Embryonic facial prominence (tissue), 1 donor: Measurements from ENCODE around the gene STK11IP.

Experiments used
- DNase-seq: peaks from one replicate; pipeline ENCODE4 v3.0.0-alpha.2; 2016; ENCODE audit errors: extremely low spot score

Gene STK11IP, protein sequence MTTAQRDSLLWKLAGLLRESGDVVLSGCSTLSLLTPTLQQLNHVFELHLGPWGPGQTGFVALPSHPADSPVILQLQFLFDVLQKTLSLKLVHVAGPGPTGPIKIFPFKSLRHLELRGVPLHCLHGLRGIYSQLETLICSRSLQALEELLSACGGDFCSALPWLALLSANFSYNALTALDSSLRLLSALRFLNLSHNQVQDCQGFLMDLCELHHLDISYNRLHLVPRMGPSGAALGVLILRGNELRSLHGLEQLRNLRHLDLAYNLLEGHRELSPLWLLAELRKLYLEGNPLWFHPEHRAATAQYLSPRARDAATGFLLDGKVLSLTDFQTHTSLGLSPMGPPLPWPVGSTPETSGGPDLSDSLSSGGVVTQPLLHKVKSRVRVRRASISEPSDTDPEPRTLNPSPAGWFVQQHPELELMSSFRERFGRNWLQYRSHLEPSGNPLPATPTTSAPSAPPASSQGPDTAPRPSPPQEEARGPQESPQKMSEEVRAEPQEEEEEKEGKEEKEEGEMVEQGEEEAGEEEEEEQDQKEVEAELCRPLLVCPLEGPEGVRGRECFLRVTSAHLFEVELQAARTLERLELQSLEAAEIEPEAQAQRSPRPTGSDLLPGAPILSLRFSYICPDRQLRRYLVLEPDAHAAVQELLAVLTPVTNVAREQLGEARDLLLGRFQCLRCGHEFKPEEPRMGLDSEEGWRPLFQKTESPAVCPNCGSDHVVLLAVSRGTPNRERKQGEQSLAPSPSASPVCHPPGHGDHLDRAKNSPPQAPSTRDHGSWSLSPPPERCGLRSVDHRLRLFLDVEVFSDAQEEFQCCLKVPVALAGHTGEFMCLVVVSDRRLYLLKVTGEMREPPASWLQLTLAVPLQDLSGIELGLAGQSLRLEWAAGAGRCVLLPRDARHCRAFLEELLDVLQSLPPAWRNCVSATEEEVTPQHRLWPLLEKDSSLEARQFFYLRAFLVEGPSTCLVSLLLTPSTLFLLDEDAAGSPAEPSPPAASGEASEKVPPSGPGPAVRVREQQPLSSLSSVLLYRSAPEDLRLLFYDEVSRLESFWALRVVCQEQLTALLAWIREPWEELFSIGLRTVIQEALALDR

DNA sequence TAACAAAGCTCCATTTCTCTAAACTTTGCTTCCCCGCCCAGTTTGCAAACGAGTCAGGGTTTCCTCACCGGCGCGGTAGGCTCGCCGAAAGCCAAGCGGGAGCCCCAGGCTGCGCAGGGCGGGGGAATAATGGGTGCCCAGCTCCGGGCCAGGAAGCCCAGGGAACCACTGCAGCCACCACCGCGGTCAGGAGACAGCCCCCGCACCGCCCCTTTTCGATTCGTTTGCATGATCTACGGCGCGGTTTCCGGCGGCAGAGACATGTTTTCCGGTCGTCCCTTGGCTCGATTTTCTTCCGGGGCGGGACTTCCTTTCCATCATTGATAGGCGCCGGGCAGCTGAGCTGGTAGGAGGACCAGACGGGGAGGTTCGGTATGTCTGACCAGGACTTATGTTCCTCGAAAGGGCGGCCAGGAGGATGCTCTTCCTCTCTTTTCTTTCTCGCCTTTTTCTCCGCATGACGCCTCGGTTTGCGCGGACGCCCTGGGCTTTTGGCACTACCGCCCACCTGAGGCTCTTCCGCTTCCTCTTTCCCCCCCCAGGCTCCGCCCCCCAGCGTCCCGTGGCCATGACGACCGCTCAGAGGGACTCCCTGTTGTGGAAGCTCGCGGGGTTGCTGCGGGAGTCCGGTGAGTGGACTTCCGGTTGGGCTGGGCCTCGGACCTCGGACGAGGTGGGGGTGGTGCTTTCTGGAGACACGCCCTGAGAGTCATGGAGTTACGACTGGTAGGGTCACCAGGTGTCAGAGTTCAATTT is at the start of gene STK11IP:
Gene STK11IP, plus strand, starts transcription at position 306 of the 756 bp plus-strand sequence. Its CDS starts 263 bp downstream, at position 569.
- peak; percentile 88 for DNase-seq

DNA sequence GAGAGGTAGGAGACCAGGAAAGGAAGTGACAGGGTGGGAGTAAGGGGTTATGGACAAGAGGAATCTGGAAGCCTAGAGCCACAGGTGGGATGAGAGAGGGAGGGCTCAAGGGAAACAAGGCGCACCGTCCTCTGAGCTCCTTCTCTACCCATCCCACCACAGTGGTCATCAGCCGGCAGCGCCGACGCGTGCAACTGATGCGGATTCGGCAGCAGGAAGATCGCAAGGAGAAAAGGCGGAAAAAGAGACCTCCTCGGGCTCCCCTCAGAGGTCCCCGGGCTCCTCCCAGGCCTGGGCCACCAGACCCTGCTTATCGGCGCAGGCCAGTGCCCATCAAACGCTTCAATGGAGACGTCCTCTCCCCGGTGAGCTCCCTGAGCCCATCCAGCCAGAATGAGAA is 48.7 kb upstream of the STK11IP start:
- DNase-seq: no peak

DNA sequence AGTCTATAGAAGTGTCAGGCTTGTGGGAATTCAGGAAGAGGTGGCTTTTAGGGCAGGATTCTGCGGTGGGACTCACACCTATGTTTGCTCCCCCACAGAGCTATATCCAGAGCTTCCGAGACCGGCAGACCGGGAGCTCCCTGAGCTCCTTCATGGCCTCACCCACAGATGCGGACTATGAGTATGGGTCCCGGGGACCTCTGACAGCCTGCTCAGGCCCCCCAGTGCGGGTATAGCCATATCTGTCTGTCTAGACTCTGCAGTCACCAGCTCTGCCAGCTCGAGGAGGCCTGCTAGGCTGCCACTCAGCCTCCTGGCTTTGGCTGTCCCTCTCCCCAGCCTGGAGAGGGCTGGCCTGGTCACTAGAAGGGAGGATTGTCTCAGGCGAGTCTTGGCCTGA is 48.0 kb upstream of the STK11IP start:
- no peak for DNase-seq

DNA sequence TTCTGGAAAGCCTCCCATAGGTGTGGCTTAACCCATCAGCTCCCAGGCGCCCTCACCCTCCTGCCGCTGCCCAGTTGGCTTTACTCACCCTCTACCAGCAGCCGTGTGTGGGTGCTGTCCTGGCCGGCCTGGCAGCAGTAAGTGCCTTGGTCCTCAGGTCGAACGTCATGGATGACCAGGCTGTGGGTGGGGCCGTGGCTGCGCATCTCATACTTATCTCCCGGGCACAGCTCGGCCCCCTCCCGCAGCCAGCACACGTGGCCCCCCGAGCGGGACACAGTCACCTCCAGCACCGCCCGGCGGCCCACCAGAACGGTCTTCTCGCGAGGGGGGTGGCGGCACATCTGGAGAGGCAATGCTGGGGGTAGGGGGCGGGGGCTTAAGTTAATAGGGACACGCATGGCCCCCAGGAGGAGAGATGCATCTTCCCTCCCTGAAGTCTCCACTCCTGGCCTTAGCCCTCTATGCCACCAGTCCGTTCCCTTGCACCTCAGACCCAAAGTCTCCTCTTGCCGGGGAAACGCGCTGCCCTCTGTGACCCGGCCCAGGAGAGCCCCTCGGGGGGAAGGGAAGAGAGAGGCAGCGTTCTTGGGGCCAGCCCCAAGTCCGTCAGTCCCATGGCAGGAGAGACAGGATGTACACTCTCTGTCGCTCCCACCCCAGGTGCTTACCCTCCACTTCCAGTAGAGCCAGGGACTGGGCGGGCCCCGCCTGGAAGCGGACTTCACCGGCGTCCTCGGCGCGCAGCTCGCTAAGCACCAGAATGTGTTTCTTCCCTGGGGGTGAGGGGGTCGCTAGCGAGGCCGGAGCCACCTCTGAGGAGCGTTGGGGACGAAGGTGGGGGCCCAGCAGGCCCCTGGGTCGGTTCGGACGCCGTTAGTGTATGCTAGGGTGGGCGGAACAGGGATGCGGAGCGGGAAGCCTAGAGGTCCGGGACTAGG is 45.9 kb upstream of the STK11IP start:
- no peak for DNase-seq

DNA sequence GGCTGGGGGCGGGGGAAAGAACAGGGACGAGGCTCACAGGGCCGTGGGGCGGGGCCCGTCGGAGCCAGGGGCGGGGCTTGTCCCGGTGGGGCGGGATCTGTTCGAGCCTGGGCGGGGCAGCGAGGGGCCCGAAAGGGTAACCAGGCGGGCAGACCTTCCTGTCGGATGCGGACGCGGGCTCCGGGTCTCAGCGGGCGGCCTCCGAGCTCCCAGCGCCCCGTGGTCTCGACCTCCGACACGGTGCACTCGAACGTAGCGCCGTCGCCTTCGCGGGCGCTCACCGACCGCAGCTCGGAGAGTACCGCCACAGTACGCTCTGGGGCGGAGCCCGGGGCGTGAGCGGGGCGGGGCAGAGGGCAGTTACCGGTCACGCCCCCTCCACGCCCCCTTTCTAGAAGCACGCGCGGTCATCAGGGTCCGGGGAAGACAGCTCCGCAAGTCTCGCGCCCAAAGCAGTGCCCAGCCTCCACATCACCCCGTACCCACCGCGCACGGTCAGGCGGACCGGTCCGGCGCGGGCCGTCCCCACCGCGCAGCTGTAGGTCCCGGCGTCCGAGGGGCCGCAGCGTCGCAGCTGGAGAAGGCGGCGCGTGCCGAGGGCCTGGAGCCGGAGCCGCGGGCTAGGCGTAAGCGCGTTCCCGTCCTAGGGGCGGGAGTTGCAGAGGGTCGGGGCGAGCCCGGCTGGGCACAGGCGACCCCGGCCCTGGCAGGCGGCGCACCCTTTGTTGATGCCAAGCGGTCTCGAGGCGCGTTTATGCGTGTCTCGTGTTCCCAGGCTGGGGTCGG is 45.1 kb upstream of the STK11IP start:
- peak; percentile 42 for DNase-seq

DNA sequence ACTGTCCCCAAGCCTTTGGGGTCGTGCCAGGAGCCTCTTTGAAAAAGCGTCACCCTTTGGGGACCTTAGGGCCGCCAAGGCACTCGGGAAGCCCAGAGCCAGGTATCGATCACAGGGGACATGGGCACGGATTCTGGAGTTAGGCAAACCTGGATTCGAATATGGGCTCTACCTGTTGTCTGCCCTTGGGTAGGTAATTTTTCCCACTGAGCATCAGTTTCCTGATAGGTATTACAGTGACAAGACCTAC is 44.6 kb upstream of the STK11IP start:
- DNase-seq: no peak

DNA sequence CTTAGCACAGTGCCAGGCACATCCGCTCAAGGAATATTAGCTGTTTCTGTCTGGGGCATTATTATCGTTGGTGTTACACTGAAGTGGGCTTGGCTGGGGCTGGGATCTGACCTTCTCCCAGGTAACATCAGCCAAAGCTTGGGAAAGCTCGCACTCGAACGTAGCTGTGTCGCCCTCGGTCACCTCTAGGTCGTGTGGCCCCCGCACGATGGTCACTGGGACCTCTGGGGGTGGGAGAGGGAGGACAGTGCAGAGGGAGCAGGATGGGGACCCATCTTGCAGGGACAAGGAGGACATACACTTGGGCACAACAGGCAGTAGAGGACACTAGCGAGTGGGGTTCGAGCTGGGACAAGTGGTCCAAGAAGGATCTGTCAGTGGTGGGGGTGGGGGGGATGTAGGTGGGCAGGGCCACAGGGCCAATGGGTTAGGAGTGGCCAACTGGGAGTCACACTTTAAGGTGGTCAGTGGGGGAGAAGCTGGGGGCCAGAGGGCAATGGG is 44.1 kb upstream of the STK11IP start:
- no peak for DNase-seq

DNA sequence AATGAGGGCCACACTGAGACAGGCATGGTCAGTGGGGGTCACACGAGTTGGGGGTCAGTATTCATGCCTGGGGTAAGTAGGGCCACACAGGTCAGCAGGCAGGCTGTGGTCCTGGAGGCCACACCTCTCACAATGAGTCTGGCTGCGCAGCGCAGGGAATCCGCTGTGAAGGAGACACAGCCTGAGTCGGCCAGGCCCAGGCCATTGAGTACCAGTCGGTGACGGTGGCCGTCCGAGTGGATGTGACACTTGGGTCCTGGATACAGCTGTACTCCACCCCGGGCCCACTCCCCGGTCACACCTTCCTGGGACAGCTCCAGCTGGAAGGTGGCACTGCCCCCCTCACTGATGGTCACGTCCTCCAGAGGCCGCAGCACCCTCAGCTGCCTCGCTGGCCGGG is 43.3 kb upstream of the STK11IP start:
- no peak for DNase-seq

DNA sequence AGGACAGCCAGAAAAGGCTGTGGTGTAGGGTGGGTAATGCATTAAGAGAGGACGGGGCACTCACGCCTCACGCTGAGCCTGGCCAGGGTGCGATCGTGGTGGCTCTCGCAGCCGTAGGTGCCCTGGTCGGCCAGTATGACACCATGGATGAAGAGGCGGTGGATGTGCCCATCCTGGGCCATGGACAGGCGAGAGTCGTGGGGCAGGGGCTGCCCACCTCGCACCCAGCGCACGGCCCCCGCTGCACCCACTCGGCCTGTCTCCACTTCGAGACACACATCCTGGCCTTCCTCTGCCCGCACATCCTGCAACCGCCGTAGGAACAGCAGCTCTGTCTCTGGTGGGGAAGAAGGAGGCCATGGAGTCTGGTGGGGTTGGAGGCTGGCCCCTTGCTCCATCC is 41.7 kb upstream of the STK11IP start:
- DNase-seq: no peak

DNA sequence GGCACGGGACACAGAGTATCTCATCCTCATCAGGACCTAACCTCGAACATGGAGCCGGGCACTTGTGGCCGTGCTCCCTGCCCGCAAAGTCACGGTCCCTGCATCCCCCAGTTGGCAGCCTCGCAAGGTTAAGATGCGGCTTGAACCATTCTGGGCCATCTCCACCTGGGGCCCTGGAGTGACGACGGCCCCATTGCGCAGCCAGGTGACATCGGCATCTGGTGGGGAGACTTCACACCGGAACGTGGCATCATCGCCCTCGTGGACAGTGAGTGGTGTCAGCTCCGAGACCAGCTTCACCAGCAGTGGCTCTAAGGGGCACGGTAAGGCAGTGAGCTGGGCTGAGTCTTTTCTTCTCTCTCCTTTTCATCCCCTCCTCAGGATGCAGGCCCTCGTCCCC is 41.2 kb upstream of the STK11IP start:
- no peak for DNase-seq

DNA sequence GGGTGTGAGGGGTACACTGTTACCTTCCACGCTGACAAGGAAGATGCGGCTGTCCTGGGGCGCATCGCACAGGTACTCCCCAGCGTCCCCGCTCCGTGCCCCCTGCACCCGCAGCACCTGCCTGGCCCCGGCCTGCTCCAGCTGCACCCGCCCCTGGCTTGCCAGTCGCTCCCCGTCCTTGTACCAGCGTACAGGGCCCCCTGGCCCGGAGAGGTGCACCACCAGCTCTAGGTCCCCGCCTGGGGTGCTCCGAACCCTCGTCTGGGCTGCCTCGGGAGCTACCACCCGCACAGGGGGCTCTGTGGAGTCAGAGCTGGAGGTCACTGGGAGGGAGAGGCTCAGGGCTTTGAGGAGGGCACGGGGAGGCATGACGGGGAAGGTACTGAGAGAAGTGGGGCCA is 40.3 kb upstream of the STK11IP start:
- DNase-seq: no peak

DNA sequence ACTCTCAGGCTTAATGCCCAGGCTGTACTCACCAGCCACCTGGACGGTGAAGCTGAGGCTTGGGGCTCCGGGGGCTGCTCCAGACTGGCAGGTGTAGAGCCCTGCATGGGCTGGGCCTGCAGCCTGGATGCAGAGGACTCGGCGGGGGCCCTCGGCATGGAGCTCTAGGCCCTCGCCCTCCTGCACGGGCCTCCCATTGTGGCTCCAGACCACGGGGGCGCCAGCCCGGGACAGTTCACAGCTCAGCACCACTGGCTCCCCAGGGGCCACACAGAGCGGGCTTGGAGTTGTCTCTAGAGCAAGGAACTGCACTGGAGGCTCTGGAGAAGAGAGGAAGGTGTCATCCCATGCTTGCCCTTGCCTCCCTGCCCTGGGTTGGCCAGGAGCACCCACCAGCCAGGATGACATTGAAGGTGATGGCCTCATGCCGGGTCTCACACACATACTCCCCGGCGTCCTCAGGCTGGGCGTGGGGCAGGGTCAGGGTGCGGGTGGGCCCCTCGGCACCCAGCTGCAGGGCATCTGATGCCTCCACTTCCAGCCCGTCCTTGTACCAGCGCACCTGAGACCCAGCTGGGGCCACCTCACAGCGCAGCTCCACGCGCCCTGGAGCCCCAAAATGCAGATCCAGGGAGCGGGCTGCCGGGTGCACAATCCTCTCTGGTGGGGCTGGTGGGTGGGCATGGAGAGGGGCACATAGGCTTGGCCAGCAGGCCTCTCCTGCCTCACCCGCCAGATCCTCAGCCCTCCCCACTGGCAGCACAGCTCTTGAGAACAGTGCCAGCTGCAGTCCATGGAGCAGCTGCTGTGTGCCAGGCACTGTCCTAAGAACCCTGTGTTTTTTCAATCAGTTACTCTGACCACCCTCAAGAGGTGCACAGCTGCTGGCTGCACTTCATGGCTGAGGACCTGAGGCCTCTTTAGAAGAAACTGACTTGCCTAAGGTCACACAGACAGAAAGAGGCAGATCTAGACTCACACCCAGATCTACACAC is 39.6 kb upstream of the STK11IP start:
- DNase-seq: no peak

DNA sequence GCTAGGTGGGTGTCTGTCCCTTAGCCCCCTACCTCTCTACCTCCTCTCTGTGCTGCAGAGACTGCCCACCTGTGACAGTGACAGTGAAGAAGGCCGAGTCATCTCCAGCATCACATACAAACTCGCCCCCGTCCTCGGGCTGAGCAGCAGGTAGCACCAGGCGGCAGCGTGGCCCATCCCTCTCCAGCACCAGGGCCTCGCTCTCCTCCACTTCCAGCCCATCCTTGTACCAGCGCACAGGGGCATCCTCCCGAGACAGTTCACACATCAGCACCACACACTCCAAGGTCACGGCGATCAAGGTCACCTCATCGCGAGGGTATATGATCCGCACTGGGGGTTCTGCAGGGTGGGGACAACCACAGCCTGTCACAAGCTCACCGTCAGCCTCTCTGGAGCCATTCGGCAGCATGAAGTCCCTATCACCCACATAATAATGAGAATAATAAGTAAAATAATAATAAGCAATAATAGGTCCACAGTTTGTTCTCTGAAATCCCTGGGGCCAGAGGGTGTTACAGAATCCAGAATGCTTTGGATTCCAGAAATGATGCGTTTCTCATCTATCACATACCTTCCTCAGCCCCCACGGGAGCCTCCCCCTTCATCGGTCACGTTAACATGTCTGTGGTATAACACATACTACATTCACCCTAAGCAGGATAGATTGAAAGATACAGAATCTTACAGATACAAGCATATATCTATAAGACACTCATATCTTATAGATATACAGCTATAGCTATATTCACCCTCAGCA is 38.3 kb upstream of the STK11IP start:
- no peak for DNase-seq

DNA sequence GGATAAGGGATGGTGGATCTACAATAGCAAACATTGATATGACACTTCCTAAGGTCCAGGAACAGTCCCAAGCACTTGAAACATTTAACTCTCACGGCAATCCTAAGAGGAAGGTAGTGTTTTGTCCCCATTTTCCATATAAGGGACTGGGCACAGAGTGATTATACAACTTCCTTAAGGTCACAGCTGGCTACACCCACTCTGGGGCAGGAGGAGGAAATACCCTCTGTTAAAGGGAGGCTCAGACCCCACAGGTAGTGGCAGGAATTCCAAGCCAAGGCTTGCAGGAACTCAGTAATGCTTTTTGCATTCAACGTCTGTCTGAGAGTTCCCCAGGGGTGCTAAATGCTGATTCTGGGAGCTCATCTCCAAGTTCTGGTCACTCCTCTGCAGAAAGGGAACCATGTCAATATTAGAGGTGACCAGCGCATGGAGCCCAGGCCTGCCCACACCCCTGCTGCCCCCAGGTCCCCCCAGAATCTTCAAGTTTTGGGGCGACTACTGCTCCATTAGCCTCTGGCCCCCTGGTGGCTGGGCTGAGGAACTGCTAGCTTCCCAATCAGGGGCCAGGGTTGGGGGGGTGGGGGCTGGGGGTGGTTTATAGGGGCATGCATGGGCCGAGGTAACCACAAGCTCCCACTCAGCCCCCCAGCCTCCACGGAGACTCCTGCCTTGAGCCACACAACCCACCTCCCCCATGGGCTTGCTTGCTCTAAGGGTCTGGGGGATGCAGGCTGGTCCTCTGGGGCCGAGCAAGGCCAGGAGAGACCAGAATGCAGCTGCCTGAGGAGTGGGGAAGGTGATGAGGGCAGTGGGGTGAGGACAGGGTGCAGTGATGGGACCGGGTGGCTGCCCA is 37.4 kb upstream of the STK11IP start:
- no peak for DNase-seq

DNA sequence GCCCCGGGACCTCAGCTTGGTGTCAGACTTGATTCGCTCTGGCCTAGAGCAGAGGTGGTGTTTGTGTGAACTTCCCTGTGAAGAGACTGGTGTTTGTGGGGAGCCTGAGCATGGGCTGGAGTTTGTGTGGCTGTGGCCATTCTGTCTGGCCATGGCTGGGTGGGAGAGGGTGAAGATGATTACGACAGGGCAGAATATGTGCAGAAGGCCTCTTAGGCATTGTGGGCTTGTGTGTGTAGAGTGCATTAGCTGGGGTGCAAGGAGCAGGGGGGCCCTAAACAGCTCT is 36.8 kb upstream of the STK11IP start:
- no peak for DNase-seq

DNA sequence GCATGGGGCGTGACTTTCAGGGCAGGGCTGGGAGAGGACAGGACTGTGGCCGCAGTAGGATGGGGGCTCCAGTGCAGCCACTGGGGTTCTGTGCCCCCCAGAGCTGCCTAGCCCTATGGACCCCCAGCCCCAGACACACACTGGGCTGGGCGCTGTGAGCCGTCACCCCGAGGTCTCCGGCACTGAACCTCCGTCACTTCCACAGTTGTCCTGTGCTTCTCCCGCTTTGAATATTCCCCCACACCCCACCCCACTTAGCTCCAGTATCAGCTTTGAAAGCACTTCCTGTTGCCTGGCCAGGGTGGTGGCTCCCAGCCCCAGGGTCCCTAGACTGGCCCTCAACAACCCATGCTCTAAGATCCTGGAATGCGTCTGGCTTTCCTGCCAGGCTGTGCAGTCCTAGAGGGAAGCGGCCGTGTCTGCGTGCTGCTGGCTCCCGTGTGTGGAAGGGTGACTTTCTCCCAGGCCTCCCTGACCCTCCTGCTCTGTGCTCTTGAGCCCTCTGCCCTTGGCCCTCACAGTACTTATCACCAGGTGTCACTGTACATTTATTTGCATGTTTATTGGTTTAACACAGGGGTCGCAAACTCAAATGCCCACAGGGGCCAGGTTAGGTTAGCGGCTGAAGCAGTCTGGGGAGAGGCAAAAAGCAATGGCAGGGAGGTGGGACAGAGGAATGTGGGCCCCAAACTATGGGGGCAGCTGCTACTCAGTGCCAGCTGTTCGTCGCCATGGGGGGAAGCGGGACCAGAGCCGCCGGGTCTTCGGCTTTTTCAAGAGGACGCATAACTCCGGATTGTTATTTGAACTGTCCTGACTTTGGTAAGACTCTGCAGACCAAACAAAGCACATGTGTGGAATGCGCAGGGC is 36.2 kb upstream of the STK11IP start:
- no peak for DNase-seq
